Measurements from ENCODE around the gene TMCC2.
"Not testable (repeated sequence)": the region's sequence is repeated elsewhere in the genome, so short reads cannot be mapped to it uniquely, and the experiment has no call there.

Gene TMCC2

GRCh38 chr1:205211839-205212536, 15.8 kb upstream of the TMCC2 start:
- no peak for DNase-seq (ENCODE audit: low read depth)

DNA sequence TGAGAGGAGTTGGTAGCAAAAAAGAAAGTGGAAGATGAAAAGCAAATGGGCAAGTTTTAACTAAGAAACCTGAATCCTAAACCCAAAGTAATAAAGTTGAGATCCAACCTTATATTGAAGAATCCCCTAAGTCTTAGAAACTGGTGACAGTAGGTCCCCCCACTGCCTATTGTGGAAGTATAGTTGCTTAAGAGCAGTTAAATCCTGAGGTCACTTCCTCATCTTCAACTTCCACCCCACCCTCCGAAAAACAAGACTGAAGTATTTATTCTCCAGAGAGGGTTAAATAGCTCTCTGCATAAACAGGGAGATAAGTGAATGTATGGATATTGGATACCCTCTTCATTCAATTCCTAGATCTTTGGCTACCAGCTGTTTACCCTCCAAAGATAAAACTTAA, 13.0 kb upstream of the TMCC2 start:
- DNase-seq (ENCODE audit: low read depth), result no peak

DNA sequence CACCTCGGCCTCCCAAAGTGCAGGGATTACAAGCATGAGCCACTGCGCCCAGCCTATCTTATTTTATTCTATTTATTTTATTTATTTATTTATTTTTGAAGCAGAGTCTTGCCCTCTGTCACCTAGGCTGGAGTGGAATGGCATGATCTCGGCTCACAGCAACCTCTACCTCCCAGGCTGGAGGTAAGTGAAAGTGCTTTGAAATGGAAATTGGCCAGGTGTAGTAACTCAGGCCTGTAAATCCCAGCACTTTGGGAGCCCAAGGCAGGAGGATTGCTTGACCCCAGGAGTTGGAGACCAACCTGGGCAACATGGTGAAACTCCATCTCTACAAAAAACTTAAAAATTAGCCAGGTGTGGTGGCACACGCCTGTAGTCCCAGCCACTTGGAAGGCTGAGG, 11.2 kb upstream of the TMCC2 start:
- no peak for DNase-seq (ENCODE audit: low read depth)

- no peak for DNase-seq (ENCODE audit: low read depth)
These were observed 10.3 kb upstream of the TMCC2 start for GRCh38 chr1:205217418-205217817.

- DNase-seq (ENCODE audit: low read depth), result no peak
These were observed 7.3 kb upstream of the TMCC2 start for GRCh38 chr1:205220421-205220820.

GRCh38 chr1:205224736-205225135, 3.0 kb upstream of the TMCC2 start:
- DNase-seq (ENCODE audit: low read depth), result no peak

- DNase-seq (ENCODE audit: low read depth), result no peak
These were observed 1.6 kb upstream of the TMCC2 start for GRCh38 chr1:205225901-205226765.

- no peak for DNase-seq (ENCODE audit: low read depth)
These were observed 720 bp upstream of the TMCC2 start for GRCh38 chr1:205226868-205227583.

DNA sequence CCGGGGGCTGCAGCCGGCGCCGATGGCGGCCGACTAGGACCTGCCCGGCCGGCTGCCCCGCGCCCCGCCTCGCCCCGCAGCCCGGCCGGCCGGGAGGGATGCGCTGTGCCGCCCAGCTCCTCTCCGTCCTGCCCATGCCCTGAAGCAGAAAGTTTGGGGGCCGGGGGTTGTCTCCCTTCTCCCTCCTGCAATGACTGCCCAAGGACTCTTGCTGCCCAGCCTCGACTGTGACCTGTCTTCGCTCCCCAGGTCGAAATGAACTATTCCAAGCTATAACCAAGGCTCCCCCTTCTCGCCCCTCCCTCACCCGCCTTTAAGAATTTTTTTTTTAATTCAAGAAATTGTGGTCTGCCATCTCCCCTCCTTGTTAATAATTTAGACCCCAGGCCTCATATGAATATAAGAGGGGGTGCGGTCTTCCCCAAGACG, 361 bp downstream of the TMCC2 start:
- no peak for DNase-seq (ENCODE audit: low read depth)

- peak; percentile 58 for DNase-seq (ENCODE audit: low read depth)
These were observed 1.7 kb downstream of the TMCC2 start for GRCh38 chr1:205229399-205229871.

DNA sequence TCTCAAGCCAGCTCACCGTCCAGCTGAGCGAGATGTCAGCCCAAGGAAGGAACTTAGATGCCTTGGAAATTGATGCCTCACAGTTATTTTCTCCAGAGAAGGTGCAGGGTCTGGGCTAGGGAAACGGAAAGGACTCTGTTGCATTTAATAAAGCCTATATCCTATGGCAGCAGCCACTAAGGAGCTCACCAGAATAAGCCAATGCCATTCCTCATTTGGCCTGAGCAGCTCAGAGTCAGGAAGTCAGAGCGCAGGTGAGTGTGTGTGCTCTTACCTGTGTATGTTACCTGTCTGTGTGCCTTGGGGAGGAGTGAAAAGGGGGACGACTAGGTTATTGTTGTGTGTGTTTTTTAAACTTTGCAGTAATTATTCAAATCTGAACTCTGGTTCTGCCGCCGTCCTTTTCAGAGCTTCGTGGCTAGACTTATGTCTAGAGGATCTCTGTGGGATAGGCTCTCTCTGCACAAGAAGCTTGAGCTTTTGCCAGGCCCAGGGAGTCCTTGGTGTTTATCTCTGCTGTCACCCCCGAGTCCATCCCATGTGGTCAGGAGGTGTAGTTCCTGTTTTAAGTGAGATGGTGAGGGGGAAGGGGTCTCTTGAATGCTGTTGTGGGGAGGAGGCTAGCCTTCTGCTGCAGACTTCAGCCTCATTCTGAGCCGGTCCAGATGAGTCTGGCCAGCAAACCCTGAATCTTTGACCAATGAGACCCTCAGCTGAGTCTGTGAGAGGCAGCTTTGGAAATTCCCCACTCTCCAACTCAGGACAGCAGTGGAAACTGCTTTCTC, 2.4 kb downstream of the TMCC2 start:
- no peak for DNase-seq (ENCODE audit: low read depth)

GRCh38 chr1:205230982-205231381, 3.2 kb downstream of the TMCC2 start:
- DNase-seq (ENCODE audit: low read depth), result no peak

- no peak for DNase-seq (ENCODE audit: low read depth)
These were observed 4.5 kb downstream of the TMCC2 start for GRCh38 chr1:205232127-205232820.

- DNase-seq (ENCODE audit: low read depth), result no peak
These were observed 5.2 kb downstream of the TMCC2 start for GRCh38 chr1:205232945-205233397.

- DNase-seq (ENCODE audit: low read depth), result not testable (repeated sequence)
These were observed 6.2 kb downstream of the TMCC2 start for GRCh38 chr1:205233986-205234385.

GRCh38 chr1:205235951-205236350, 8.2 kb downstream of the TMCC2 start:
- no peak for DNase-seq (ENCODE audit: low read depth)

DNA sequence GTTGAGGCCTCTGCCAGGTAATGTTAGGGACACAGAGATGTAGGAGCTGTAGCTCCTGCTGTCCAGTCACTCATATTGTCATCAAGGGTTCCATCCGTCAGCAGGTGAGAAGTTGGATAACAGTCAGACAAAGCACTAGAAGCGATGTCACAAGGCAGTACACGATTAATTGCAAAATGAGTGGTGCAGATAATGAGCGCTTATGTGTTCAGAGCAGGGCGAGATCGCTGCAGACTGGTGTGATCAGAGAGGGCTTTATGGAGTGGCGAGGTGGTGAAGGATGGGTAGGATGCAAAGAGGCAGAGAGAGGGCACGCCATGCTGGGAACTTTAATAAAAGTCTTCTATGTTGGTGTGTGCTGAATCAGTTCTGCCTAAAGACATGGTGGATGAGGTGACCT, 8.8 kb downstream of the TMCC2 start:
- DNase-seq (ENCODE audit: low read depth), result no peak

DNA sequence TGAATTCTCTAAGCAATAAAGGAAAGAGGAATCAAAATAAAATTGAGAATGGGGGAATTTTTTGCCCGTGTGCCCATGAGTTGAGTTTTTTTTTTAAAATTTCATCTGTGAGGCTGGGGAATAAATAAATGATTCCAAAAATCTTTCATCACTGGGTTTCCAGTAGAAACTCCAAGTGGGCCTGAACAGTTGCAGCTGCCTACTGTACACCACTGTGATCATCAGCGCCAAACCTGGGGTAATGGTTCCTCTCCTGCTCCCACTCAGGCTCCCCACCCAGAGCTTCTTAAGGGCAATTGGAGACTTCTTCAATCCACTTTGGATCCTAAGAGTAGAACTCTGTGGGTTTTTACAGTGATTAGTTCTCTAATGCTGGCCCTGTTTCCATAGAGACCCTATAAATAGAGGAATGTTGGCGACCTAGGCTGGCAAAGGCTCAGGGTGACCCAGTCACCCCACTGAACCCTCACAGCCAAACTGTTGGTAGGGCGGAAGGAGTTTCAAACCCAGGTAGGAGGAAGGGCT, 9.3 kb downstream of the TMCC2 start:
- no peak for DNase-seq (ENCODE audit: low read depth)

- no peak for DNase-seq (ENCODE audit: low read depth)
These were observed 10.1 kb downstream of the TMCC2 start for GRCh38 chr1:205237526-205238484.

- DNase-seq (ENCODE audit: low read depth), result no peak
These were observed 11.3 kb downstream of the TMCC2 start for GRCh38 chr1:205239078-205239477.
